GM12878 (cell line): ENCODE data around the gene CTNNBL1. TPM values are rescaled to one million over a fixed set of nuclear protein-coding genes. Genes with fewer than 3 reads are reported as not detected.

Experiments used
- ATAC-seq: fragments of 200-7000 bp; cut with Tn5 transposase; 3 replicates; pipeline ENCODE4 v1.9.1; 2020; ENCODE audit warnings: mild to moderate bottlenecking, moderate library complexity
- BruUV-seq: library from RNA; stranded (reverse); fragments of 400-500 nt; replicated peaks from 2 replicates; lab custom pipeline; 2021; lab: Mats Ljungman, UMichigan
- CTCF ChIA-PET: fragments of 300-600 bp; sonication (Branson Sonifier 250); formaldehyde crosslinking; extraction: SDS; loops from one replicate; lab custom pipeline; 2021; ENCODE audit warnings: inconsistent platforms; lab: Yijun Ruan, JAX
- POLR2A ChIA-PET: fragments of 350-600 bp; formaldehyde crosslinking; extraction: SDS; loops from one replicate; lab custom pipeline; 2021; ENCODE audit warnings: inconsistent platforms; lab: Charles Lee
- RAD21 ChIA-PET: fragments of 300-600 bp; sonication (Branson Sonifier 250); formaldehyde crosslinking; loops from one replicate; lab custom pipeline; 2023; ENCODE audit warnings: antibody characterized with exemption; ENCODE audit not compliant: unreplicated experiment; lab: Charles Lee
- SMC1A ChIA-PET: fragments of 300-600 bp; sonication (Branson Sonifier 250); formaldehyde crosslinking; loops from one replicate; lab custom pipeline; 2023; ENCODE audit not compliant: unreplicated experiment, uncharacterized antibody; lab: Charles Lee
- DNase-seq: peaks from one replicate; pipeline ENCODE4 v3.0.0-alpha.2; 2011; ENCODE audit warnings: low read depth, low spot score
- FAIRE-seq: peaks from 3 replicates; lab custom pipeline; 2011; peaks lifted over from hg19 to GRCh38; lab: Jason Lieb, UNC
- H2AFZ ChIP-seq: 2 replicates; pipeline ENCODE4 v1.6.0; 2011; ENCODE audit warnings: low read depth, low read length, control low read depth; ENCODE audit not compliant: control insufficient read depth
- H3K27ac ChIP-seq: 2 replicates; pipeline ENCODE4 v1.5.1; 2011; ENCODE audit warnings: control low read depth; ENCODE audit not compliant: control insufficient read depth, insufficient read depth
- H3K27me3 ChIP-seq, 2 experiments: replicated peaks in 1 of 2; 2 replicates each; pipeline versions ENCODE4 v1.6.0 to v1.6.1; 2011; ENCODE audit warnings: low read length in 1 of 2; ENCODE audit not compliant: control insufficient read depth in 2 of 2, insufficient read depth in 2 of 2
- H3K36me3 ChIP-seq, 2 experiments: 2 replicates each; pipeline ENCODE4 v1.5.1; 2011; ENCODE audit warnings: low read length in 1 of 2; ENCODE audit not compliant: control insufficient read depth in 2 of 2, insufficient read depth in 2 of 2
- H3K4me1 ChIP-seq: 2 replicates; pipeline ENCODE4 v1.6.1; 2011; ENCODE audit warnings: mild to moderate bottlenecking, low read length, moderate library complexity, mixed read lengths; ENCODE audit not compliant: control insufficient read depth, insufficient read depth
- H3K4me2 ChIP-seq: 2 replicates; pipeline ENCODE4 v1.6.0; 2011; ENCODE audit warnings: control low read depth; ENCODE audit not compliant: control insufficient read depth, insufficient read depth
- H3K4me3 ChIP-seq: fragments of 200-600 bp; sonication (generic); 2 replicates; pipeline ENCODE4 v1.5.1; 2016
- H3K79me2 ChIP-seq: 2 replicates; pipeline ENCODE4 v1.6.0; 2011; ENCODE audit warnings: low read length; ENCODE audit not compliant: control insufficient read depth, insufficient read depth
- H3K9ac ChIP-seq: 2 replicates; pipeline ENCODE4 v1.8.0; 2011; ENCODE audit warnings: low read length, control low read depth, mixed read lengths; ENCODE audit not compliant: control insufficient read depth, insufficient read depth
- H3K9me3 ChIP-seq: replicated peaks from 3 replicates; pipeline ENCODE4 v1.5.1; 2011; ENCODE audit warnings: mild to moderate bottlenecking, low read length; ENCODE audit not compliant: control insufficient read depth, insufficient read depth
- H4K20me1 ChIP-seq: 2 replicates; pipeline ENCODE4 v1.6.0; 2011; ENCODE audit not compliant: control insufficient read depth, insufficient read depth
- BRCA1 ChIP-seq: IDR thresholded peaks from 2 replicates; pipeline ENCODE4 v1.6.1; 2011; ENCODE audit warnings: low read depth, low read length, improper control_type of control experiment
- CHD2 ChIP-seq: IDR thresholded peaks from 2 replicates; pipeline ENCODE4 v1.6.1; 2011; ENCODE audit warnings: low read depth, low read length, improper control_type of control experiment, borderline replicate concordance
- ETV6 ChIP-seq, 2 experiments: fragments of 450-650 bp in 1 of 2; IDR thresholded peaks in 1 of 2; conservative IDR thresholded peaks in 1 of 2; 2 replicates each; pipeline ENCODE4 v1.6.1; 2014; ENCODE audit warnings: antibody characterized with exemption in 1 of 2, borderline replicate concordance in 1 of 2, low read depth in 1 of 2, mild to moderate bottlenecking in 1 of 2, moderate library complexity in 1 of 2
- HDGF ChIP-seq: fragments of 450-650 bp; IDR thresholded peaks from 2 replicates; pipeline ENCODE4 v1.6.1; 2016; ENCODE audit warnings: antibody characterized with exemption
- KLF5 ChIP-seq: fragments of 450-650 bp; IDR thresholded peaks from 2 replicates; pipeline ENCODE4 v1.6.1; 2014; ENCODE audit warnings: mild to moderate bottlenecking; ENCODE audit not compliant: partially characterized antibody
- PKNOX1 ChIP-seq: fragments of 450-650 bp; IDR thresholded peaks from 2 replicates; pipeline ENCODE4 v1.6.1; 2016; ENCODE audit warnings: mild to moderate bottlenecking
- POLR2AphosphoS5 ChIP-seq: IDR thresholded peaks from 2 replicates; pipeline ENCODE4 v1.6.1; 2011; ENCODE audit warnings: mild to moderate bottlenecking, low read length, inconsistent platforms
- SIX5 ChIP-seq: IDR thresholded peaks from 2 replicates; pipeline ENCODE4 v1.6.1; 2011; ENCODE audit warnings: mild to moderate bottlenecking, low read depth, low read length, moderate library complexity; ENCODE audit not compliant: severe bottlenecking
- SP1 ChIP-seq: IDR thresholded peaks from one replicate; pipeline ENCODE4 v1.6.1; 2011; ENCODE audit warnings: low read depth, low read length
- ZBTB33 ChIP-seq: fragments of 450-650 bp; IDR thresholded peaks from 2 replicates; pipeline ENCODE4 v1.6.1; 2017; ENCODE audit warnings: mild to moderate bottlenecking
- ZZZ3 ChIP-seq: IDR thresholded peaks from 2 replicates; pipeline ENCODE4 v1.6.1; 2011; ENCODE audit warnings: low read depth; ENCODE audit not compliant: control insufficient read depth, insufficient read length
- WGBS: methylation state at CpG from one replicate; pipeline ENCODE4 v1.1.6; 2016; ENCODE audit warnings: low lambda C conversion rate; ENCODE audit not compliant: insufficient replicate concordance, insufficient coverage; ENCODE audit errors: missing lambda C conversion rate; 5-methylcytosine and 5-hydroxymethylcytosine counted together
- in situ Hi-C: fragments of 300-500 bp; cut with MboI; formaldehyde crosslinking; loops from 9 replicates; pipeline ENCODE4 v1.14.3; 2018; ENCODE audit warnings: mixed read lengths
- intact Hi-C: fragments of 100-400 bp; cut with micrococcal nuclease; formaldehyde crosslinking; loops from one replicate; pipeline ENCODE4 v1.14.2; 2022; ENCODE audit not compliant: unreplicated experiment
- polyA plus RNA-seq, 11 experiments: library from polyadenylated mRNA; depleted of rRNA in 4 of 11; unstranded in 6 of 11; stranded (reverse) in 5 of 11; fragments of >200 nt; fragmentation: Nextera tagmentation in 4 of 11; fragmentation: Illumina TruSeq in 1 of 11; extraction: Ambion mirVana in 4 of 11; extraction: Trizol in 1 of 11; gene quantifications; 1 replicate in 1 of 11; 2 replicates in 10 of 11; pipeline versions ENCODE4 v1.2.1 to v1.2.3, GENCODE V29; 2011 to 2016; ENCODE audit warnings: inconsistent platforms in 2 of 11, missing spikeins in 2 of 11, low read depth in 1 of 11
- total RNA-seq, 4 experiments: library from RNA; depleted of rRNA in 3 of 4; stranded (reverse); fragments of >200 nt in 3 of 4; fragmentation: Illumina TruSeq in 1 of 4; extraction: Trizol in 1 of 4; gene quantifications; 2 replicates each; pipeline versions ENCODE4 v1.2.1 to v1.2.3, GENCODE V29; 2013 to 2021
- TF ChIP-seq, protein P1 (sequence below): IDR thresholded peaks from 2 replicates; pipeline ENCODE4 v1.6.1; 2012; ENCODE audit warnings: low read length, inconsistent platforms
- TF ChIP-seq, protein P2 (sequence below): IDR thresholded peaks from 2 replicates; pipeline ENCODE4 v1.6.1; 2012; ENCODE audit warnings: low read depth, low read length, improper control_type of control experiment
- TF ChIP-seq, protein P3 (sequence below), 3 experiments: IDR thresholded peaks in 2 of 3; conservative IDR thresholded peaks in 1 of 3; 2 replicates each; pipeline ENCODE4 v1.5.1; 2011; ENCODE audit warnings: low read depth in 3 of 3, low read length in 3 of 3, mild to moderate bottlenecking in 3 of 3, control low read depth in 2 of 3, moderate library complexity in 2 of 3, inconsistent platforms in 1 of 3, mixed read lengths in 1 of 3; ENCODE audit not compliant: control insufficient read depth in 2 of 3, insufficient read depth in 1 of 3; ENCODE audit errors: extremely low read depth in 1 of 3

The CTNNBL1 gene
- total and polyA plus RNA-seq, 10 of the 15 experiments (the other 5 are each of a cell fraction or from before 2014, with no cell fraction given): 43.1 to 102 (median 67.8) TPM

DNA sequence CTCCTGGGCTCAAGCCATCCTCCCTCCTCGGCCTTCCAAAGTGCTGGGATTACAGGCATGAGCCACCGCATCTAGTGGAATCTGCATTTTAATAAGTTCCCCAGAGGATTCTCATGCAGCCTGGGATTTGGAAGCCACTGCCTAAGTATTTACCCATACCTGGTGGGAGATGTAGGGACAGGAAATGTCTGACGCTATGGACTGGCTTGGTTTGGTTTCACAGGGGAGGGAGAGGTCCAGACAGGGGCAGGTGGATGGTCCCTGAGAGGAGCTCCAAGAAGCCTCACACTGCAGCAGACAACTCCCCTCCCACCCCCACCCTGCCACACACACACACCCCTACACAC, 213.5 kb downstream of the CTNNBL1 start:
- SMC1A ChIA-PET: interaction anchor here (1.8 kb wide), 1 partner anchor 314 kb away, joined by 6 read pairs; no protein-coding TSS in a partner anchor
- H3K9me3 ChIP-seq: no peaks in the 10 kb centered on the region

More for the DNA sequence above, 213.5 kb downstream of the CTNNBL1 start:
- H3K27ac ChIP-seq: no peak overlapping the region
- ChIA-PET RAD21 (interaction anchor here (1.6 kb wide), 1 partner anchor 314 kb away, joined by 3 read pairs; no protein-coding TSS in a partner anchor), POLR2A (no interaction called here), CTCF (interaction anchor here (1.0 kb wide), 1 partner anchor 85 kb away, joined by 3 read pairs; no protein-coding TSS in a partner anchor)
- FAIRE-seq (no peak), ATAC-seq (no peak), DNase-seq (no peak)
- no TSS peak for BruUV-seq
- intact Hi-C loops: loop anchor here (10.0 kb wide), 1 partner anchor 253 kb away; no protein-coding TSS in a partner anchor
- in situ Hi-C loops: loop anchor here (5.0 kb wide), 1 partner anchor 85 kb away; no protein-coding TSS in a partner anchor
- H3K4me1 ChIP-seq: no peaks in the 10 kb centered on the region; the same call in none of the 2 replicates
- H2AFZ ChIP-seq: no peak overlapping the region
- no peak overlapping the region for H3K4me2 ChIP-seq
- H3K4me3 ChIP-seq: no peak overlapping the region
- no peak overlapping the region for H3K9ac ChIP-seq
- H3K27me3 ChIP-seq: peaks cover 0 to 4% of the 10 kb centered on the region in 2 experiments; a peak in 2 of 4 replicates
- WGBS: 31% methylated on average over 3 of the region's 3 CpGs
- H3K36me3 ChIP-seq: no peaks in the 10 kb centered on the region
- H3K79me2 ChIP-seq: no peaks in the 10 kb centered on the region
- TF ChIP-seq KLF5 (no peak), POLR2AphosphoS5 (no peak), SP1 (no peak), SIX5 (no peak), ETV6 (conservative IDR thresholded peaks at IDR 0.05 in 1 of 2, IDR thresholded peaks at IDR 0.05 in 1 of 2; ENCODE audit: borderline replicate concordance in 1 of 2, low read depth in 1 of 2) (no peak), CHD2 (no peak), ZBTB33 (no peak), HDGF (no peak), BRCA1 (no peak), ZZZ3 (no peak), PKNOX1 (no peak)
- TF ChIP-seq, protein P1, sequence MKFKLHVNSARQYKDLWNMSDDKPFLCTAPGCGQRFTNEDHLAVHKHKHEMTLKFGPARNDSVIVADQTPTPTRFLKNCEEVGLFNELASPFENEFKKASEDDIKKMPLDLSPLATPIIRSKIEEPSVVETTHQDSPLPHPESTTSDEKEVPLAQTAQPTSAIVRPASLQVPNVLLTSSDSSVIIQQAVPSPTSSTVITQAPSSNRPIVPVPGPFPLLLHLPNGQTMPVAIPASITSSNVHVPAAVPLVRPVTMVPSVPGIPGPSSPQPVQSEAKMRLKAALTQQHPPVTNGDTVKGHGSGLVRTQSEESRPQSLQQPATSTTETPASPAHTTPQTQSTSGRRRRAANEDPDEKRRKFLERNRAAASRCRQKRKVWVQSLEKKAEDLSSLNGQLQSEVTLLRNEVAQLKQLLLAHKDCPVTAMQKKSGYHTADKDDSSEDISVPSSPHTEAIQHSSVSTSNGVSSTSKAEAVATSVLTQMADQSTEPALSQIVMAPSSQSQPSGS: no peak
- TF ChIP-seq, protein P2, sequence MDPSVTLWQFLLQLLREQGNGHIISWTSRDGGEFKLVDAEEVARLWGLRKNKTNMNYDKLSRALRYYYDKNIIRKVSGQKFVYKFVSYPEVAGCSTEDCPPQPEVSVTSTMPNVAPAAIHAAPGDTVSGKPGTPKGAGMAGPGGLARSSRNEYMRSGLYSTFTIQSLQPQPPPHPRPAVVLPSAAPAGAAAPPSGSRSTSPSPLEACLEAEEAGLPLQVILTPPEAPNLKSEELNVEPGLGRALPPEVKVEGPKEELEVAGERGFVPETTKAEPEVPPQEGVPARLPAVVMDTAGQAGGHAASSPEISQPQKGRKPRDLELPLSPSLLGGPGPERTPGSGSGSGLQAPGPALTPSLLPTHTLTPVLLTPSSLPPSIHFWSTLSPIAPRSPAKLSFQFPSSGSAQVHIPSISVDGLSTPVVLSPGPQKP: no peak
- TF ChIP-seq, protein P3, sequence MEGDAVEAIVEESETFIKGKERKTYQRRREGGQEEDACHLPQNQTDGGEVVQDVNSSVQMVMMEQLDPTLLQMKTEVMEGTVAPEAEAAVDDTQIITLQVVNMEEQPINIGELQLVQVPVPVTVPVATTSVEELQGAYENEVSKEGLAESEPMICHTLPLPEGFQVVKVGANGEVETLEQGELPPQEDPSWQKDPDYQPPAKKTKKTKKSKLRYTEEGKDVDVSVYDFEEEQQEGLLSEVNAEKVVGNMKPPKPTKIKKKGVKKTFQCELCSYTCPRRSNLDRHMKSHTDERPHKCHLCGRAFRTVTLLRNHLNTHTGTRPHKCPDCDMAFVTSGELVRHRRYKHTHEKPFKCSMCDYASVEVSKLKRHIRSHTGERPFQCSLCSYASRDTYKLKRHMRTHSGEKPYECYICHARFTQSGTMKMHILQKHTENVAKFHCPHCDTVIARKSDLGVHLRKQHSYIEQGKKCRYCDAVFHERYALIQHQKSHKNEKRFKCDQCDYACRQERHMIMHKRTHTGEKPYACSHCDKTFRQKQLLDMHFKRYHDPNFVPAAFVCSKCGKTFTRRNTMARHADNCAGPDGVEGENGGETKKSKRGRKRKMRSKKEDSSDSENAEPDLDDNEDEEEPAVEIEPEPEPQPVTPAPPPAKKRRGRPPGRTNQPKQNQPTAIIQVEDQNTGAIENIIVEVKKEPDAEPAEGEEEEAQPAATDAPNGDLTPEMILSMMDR (IDR thresholded peaks at IDR 0.05 in 2 of 3, conservative IDR thresholded peaks at IDR 0.05 in 1 of 3; ENCODE audit: control insufficient read depth in 2 of 3, extremely low read depth in 1 of 3, insufficient read depth in 1 of 3, low read depth in 3 of 3, low read length in 3 of 3): no peak
- no peaks in the 10 kb centered on the region for H4K20me1 ChIP-seq
